ENCODE measurements around the gene PCCA. TPM values are rescaled to one million over a fixed set of nuclear protein-coding genes. Genes with fewer than 3 reads are reported as not detected.

The PCCA gene
- total and polyA plus RNA-seq, 4 donors = 8.3 to 71.8 (median 22.8) TPM

DNA sequence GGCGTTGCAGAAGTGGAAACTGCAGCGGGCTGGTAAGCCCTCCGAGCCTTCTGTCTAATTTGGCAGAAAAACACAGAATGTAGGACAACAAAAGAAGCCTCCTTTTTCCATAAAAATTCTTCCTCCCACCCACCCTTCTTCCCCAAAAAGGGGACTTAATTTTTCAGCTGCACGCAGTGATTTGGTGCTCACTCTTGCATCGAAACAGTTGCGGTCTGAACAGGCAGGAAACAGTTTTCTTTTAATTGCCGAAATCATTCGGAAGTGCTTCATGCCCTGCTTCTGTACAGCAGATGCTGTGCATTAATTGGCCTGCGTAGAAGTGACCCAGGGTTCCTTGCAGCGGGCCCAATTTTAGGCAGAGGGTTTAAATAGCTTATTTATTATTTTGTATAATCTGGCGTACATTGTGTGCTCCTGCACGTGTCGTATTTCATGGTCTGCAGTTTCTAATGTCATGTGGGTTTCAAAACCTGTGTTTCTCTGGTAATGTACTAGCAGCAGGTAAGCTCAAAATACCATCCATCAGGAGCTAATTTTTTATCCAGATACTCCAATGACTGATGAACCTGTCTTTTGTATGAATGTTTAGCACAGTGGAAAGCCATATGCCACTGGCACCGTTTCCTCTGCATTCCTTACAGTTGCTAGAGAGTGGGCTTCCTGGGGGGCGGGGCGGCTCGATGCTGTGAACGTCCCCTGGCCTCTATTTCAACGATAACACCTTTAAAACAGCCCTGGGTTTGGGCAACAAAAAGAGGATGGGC is 433.1 kb downstream of the PCCA start:
- Histone ChIP-seq H3K27ac (ENCODE audit: low read depth in 1 of 2, low read length in 1 of 2) (no peak overlapping the region), H3K9ac (ENCODE audit: insufficient read depth in 1 of 2, low read length in 2 of 2) (no peak overlapping the region), H3K27me3 (ENCODE audit: control insufficient read depth in 3 of 3, insufficient read depth in 3 of 3, low read length in 2 of 3) (no peaks in the 10 kb centered on the region), H3K36me3 (ENCODE audit: control insufficient read depth in 4 of 4, insufficient read depth in 4 of 4, low read length in 4 of 4) (peaks cover 0 to 6% (median 3%) of the 10 kb centered on the region in 4 donors), H3K4me1 (ENCODE audit: control insufficient read depth in 5 of 5, insufficient read depth in 5 of 5, low read length in 5 of 5) (peaks cover 0 to 15% (median 0%) of the 10 kb centered on the region in 5 donors), H3K4me3 (no peak overlapping the region), H3K9me3 (ENCODE audit: control insufficient read depth in 4 of 4, insufficient read depth in 3 of 4, low read length in 3 of 4) (no peaks in the 10 kb centered on the region)
- ATAC-seq (ENCODE audit: insufficient read depth, low FRiP score) (no peak), DNase-seq (no peak)
- 58 to 78% methylated on average over 19 of the region's 19 CpGs for WGBS, 2 donors
- TF ChIP-seq, protein P1, sequence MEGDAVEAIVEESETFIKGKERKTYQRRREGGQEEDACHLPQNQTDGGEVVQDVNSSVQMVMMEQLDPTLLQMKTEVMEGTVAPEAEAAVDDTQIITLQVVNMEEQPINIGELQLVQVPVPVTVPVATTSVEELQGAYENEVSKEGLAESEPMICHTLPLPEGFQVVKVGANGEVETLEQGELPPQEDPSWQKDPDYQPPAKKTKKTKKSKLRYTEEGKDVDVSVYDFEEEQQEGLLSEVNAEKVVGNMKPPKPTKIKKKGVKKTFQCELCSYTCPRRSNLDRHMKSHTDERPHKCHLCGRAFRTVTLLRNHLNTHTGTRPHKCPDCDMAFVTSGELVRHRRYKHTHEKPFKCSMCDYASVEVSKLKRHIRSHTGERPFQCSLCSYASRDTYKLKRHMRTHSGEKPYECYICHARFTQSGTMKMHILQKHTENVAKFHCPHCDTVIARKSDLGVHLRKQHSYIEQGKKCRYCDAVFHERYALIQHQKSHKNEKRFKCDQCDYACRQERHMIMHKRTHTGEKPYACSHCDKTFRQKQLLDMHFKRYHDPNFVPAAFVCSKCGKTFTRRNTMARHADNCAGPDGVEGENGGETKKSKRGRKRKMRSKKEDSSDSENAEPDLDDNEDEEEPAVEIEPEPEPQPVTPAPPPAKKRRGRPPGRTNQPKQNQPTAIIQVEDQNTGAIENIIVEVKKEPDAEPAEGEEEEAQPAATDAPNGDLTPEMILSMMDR (IDR thresholded peaks at IDR 0.05; ENCODE audit: control extremely low read depth, extremely low read depth) = no peak

DNA sequence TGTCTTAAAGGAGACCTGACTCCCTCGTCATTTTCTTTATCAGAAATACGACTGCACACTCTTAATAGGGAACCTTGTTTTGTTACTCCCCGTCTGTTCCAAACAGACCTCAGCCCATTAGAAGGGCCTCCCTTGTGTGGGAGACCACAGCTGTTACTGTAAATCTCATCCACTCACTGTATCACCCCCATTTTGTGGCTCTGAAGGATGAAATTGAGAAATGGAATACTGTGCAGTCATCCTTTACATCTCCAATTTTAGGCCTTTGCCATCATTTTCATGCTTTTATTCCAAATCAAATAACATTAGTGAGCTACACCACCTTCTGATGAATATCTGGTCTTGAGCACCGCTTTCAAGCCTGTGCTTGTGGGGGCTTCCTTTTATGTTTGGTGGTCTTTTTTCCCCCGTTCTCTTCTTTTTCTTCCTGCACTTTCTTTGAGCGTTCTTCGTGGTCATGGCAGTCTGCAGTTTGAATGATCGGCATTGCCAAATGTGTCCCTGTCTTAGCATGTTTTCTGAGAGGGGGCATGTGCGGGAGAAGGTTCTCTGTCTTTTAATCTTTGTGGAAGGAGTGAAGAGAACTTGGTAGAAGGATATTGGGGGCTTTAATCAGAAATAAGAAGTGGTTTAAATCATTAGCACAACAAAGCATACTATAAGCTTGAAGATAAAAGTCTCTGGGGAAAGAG is 433.9 kb downstream of the PCCA start:
- H3K9ac ChIP-seq (ENCODE audit: insufficient read depth in 1 of 2, low read length in 2 of 2) = no peak overlapping the region
- TF ChIP-seq, protein P1 (IDR thresholded peaks at IDR 0.05; ENCODE audit: control extremely low read depth, extremely low read depth) = no peak
- no peaks in the 10 kb centered on the region for H3K27me3 ChIP-seq (ENCODE audit: control insufficient read depth in 3 of 3, insufficient read depth in 3 of 3, low read length in 2 of 3)
- H3K27ac ChIP-seq (ENCODE audit: low read depth in 1 of 2, low read length in 1 of 2) = no peak overlapping the region
- no peak overlapping the region for H3K4me3 ChIP-seq
- WGBS, 2 donors = 94 to 95% methylated on average over 9 of the region's 9 CpGs
- no peaks in the 10 kb centered on the region for H3K9me3 ChIP-seq (ENCODE audit: control insufficient read depth in 4 of 4, insufficient read depth in 3 of 4, low read length in 3 of 4)
- peaks cover 0 to 7% (median 5%) of the 10 kb centered on the region in 4 donors for H3K36me3 ChIP-seq (ENCODE audit: control insufficient read depth in 4 of 4, insufficient read depth in 4 of 4, low read length in 4 of 4)
- DNase-seq = no peak
- H3K4me1 ChIP-seq (ENCODE audit: control insufficient read depth in 5 of 5, insufficient read depth in 5 of 5, low read length in 5 of 5) = peaks cover 0 to 10% (median 0%) of the 10 kb centered on the region in 5 donors
- no peak for ATAC-seq (ENCODE audit: insufficient read depth, low FRiP score)

DNA sequence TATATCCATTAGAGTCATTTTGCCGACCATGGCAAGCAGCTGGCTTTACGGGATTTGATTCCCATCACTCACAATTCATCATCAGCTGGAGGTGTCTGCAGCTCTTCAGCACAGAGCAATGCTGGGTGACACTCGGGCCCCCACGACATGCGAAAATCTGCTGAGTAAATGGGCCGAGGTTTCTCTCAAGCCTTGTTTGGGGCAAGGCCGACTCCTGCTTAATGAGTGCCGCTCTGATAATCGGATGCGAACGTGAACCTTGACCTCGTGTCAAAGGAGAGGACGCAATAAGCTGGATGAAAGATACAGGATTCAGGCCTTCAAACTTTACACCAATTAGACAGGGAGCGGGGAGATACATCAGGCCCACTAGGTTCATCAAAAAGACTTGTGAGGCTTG is 434.5 kb downstream of the PCCA start:
- H3K9ac ChIP-seq (ENCODE audit: insufficient read depth in 1 of 2, low read length in 2 of 2) = no peak overlapping the region
- peaks cover 0 to 10% (median 6%) of the 10 kb centered on the region in 4 donors for H3K36me3 ChIP-seq (ENCODE audit: control insufficient read depth in 4 of 4, insufficient read depth in 4 of 4, low read length in 4 of 4)
- H3K9me3 ChIP-seq (ENCODE audit: control insufficient read depth in 4 of 4, insufficient read depth in 3 of 4, low read length in 3 of 4) = no peaks in the 10 kb centered on the region
- no peak overlapping the region for H3K4me3 ChIP-seq
- no peaks in the 10 kb centered on the region for H3K27me3 ChIP-seq (ENCODE audit: control insufficient read depth in 3 of 3, insufficient read depth in 3 of 3, low read length in 2 of 3)
- DNase-seq (no peak), ATAC-seq (ENCODE audit: insufficient read depth, low FRiP score) (no peak)
- peaks cover 0 to 10% (median 0%) of the 10 kb centered on the region in 5 donors for H3K4me1 ChIP-seq (ENCODE audit: control insufficient read depth in 5 of 5, insufficient read depth in 5 of 5, low read length in 5 of 5)
- no peak overlapping the region for H3K27ac ChIP-seq (ENCODE audit: low read depth in 1 of 2, low read length in 1 of 2)
- WGBS, 2 donors = 91 to 92% methylated on average over 14 of the region's 14 CpGs
- TF ChIP-seq, protein P1 (IDR thresholded peaks at IDR 0.05; ENCODE audit: control extremely low read depth, extremely low read depth) = no peak

Data from lung (tissue), 12 donors.